K562 (cell line): ENCODE results near the gene ZFP92. TPM values are rescaled to one million over a fixed set of nuclear protein-coding genes. Genes with fewer than 3 reads are reported as not detected.

Experiments
- ATAC-seq: fragments of 200-7000 bp; cut with Tn5 transposase; 3 replicates; pipeline ENCODE4 v1.9.1; 2020; ENCODE audit warnings: moderate library complexity
- BruUV-seq: library from RNA; stranded (reverse); fragments of 400-500 nt; replicated peaks from 2 replicates; lab custom pipeline; 2021; lab: Mats Ljungman, UMichigan
- CTCF ChIA-PET: fragments of 300-600 bp; formaldehyde crosslinking; extraction: SDS; loops from one replicate; lab custom pipeline; 2021; ENCODE audit warnings: low intra/inter-chr PET ratio; lab: Yijun Ruan, JAX
- POLR2A ChIA-PET: fragments of 300-600, 350-650 bp; sonication (Branson Sonifier 250); formaldehyde crosslinking; extraction: SDS; loops from one replicate; lab custom pipeline; 2021; ENCODE audit warnings: antibody characterized with exemption, inconsistent platforms; lab: Yijun Ruan, JAX
- DNase-seq, 4 experiments: peaks; one replicate each; pipeline versions ENCODE4 v3.0.0 to v3.0.0-alpha.2; 2011 to 2018; ENCODE audit warnings: low spot score in 3 of 4, mixed read lengths in 3 of 4; ENCODE audit errors: extremely low read depth in 1 of 4
- FAIRE-seq: peaks from 2 replicates; lab custom pipeline; 2011; peaks lifted over from hg19 to GRCh38; lab: Jason Lieb, UNC
- H2AFZ ChIP-seq: 2 replicates; pipeline ENCODE4 v1.6.0; 2011; ENCODE audit warnings: low read depth, low read length, control low read depth, inconsistent platforms
- H3K27ac ChIP-seq: fragments of 200-600 bp; 3 replicates; pipeline ENCODE4 v1.8.0; 2011; ENCODE audit warnings: low read depth, mild to moderate bottlenecking, control low read depth, inconsistent platforms, low read length, moderate library complexity, mixed read lengths; ENCODE audit errors: extremely low read depth
- H3K27me3 ChIP-seq, 2 experiments: fragments of 300-600 bp in 1 of 2; 2 replicates in 1 of 2; 3 replicates in 1 of 2; pipeline versions ENCODE4 v1.6.0 to v1.8.0; 2011; ENCODE audit warnings: inconsistent platforms in 2 of 2, low read length in 2 of 2, mild to moderate bottlenecking in 1 of 2, mixed read lengths in 1 of 2, moderate library complexity in 1 of 2; ENCODE audit not compliant: control insufficient read depth in 2 of 2, insufficient read depth in 2 of 2
- H3K36me3 ChIP-seq: fragments of 300-600 bp; 3 replicates; pipeline ENCODE4 v1.8.0; 2011; ENCODE audit warnings: mild to moderate bottlenecking, low read length, inconsistent platforms; ENCODE audit not compliant: control insufficient read depth, insufficient read depth
- H3K4me1 ChIP-seq, 2 experiments: fragments of 200-600 bp in 1 of 2; replicated peaks in 1 of 2; 2 replicates in 1 of 2; 3 replicates in 1 of 2; pipeline versions ENCODE4 v1.5.1 to v1.8.0; 2011; ENCODE audit warnings: inconsistent platforms in 2 of 2, low read length in 2 of 2, mild to moderate bottlenecking in 1 of 2, mixed read lengths in 1 of 2, moderate library complexity in 1 of 2; ENCODE audit not compliant: control insufficient read depth in 2 of 2, insufficient read depth in 2 of 2
- H3K4me2 ChIP-seq: 2 replicates; pipeline ENCODE4 v1.6.1; 2011; ENCODE audit warnings: low read length, control low read depth, inconsistent platforms, mixed read lengths; ENCODE audit not compliant: insufficient read depth
- H3K4me3 ChIP-seq: fragments of 200-600 bp; sonication (generic), shearing (Covaris generic); 2 replicates; pipeline ENCODE4 v1.5.1; 2016; ENCODE audit warnings: control low read depth, inconsistent platforms
- H3K79me2 ChIP-seq: fragments of 200-600 bp; 3 replicates; pipeline ENCODE4 v1.8.0; 2011; ENCODE audit warnings: low read length, inconsistent platforms; ENCODE audit not compliant: control insufficient read depth, insufficient read depth
- H3K9ac ChIP-seq, 2 experiments: 2 replicates each; pipeline versions ENCODE4 v1.6.0 to v1.6.1; 2011; ENCODE audit warnings: low read depth in 2 of 2, low read length in 2 of 2, control low read depth in 1 of 2, inconsistent platforms in 1 of 2, mild to moderate bottlenecking in 1 of 2, mixed read lengths in 1 of 2; ENCODE audit not compliant: insufficient read depth in 1 of 2
- H3K9me1 ChIP-seq: one replicate; pipeline ENCODE4 v1.6.0; 2011; ENCODE audit warnings: inconsistent platforms, mild to moderate bottlenecking, low read length, moderate library complexity; ENCODE audit not compliant: control insufficient read depth, insufficient read depth
- H3K9me3 ChIP-seq: replicated peaks from 2 replicates; pipeline ENCODE4 v1.5.1; 2011; ENCODE audit warnings: low read depth, low read length, inconsistent platforms; ENCODE audit not compliant: control insufficient read depth, insufficient read depth
- H4K20me1 ChIP-seq: replicated peaks from 2 replicates; pipeline ENCODE4 v1.6.1; 2011; ENCODE audit warnings: low read length, inconsistent platforms, mixed read lengths; ENCODE audit not compliant: control insufficient read depth, insufficient read depth
- DDX20 ChIP-seq: fragments of 450-650 bp; IDR thresholded peaks from 2 replicates; pipeline ENCODE4 v1.6.1; 2016; ENCODE audit warnings: missing genetic modification characterization, low read depth, mild to moderate bottlenecking, missing compliant biosample characterization, moderate library complexity
- IFI16 ChIP-seq: fragments of 250-450 bp; sonication (Bioruptor Pico); IDR thresholded peaks from 2 replicates; pipeline ENCODE4 v2.1.2; 2022; ENCODE audit warnings: mild to moderate bottlenecking, inconsistent platforms
- KAT7 ChIP-seq: sonication (generic); formaldehyde crosslinking; IDR thresholded peaks from 2 replicates; pipeline ENCODE4 v1.8.0; 2022; ENCODE audit warnings: missing genetic modification reagents, mild to moderate bottlenecking, borderline replicate concordance
- MAZ ChIP-seq, 2 experiments: fragments of 450-650 bp in 1 of 2; sonication (generic) in 1 of 2; formaldehyde crosslinking; IDR thresholded peaks in 1 of 2; conservative IDR thresholded peaks in 1 of 2; 2 replicates each; pipeline versions ENCODE4 v1.4.0 to v1.5.0; 2020; ENCODE audit warnings: mild to moderate bottlenecking in 1 of 2, missing genetic modification reagents in 1 of 2
- POLR3A ChIP-seq: IDR thresholded peaks from 2 replicates; pipeline ENCODE4 v1.6.1; 2011; ENCODE audit warnings: borderline replicate concordance, mild to moderate bottlenecking, moderate library complexity; ENCODE audit not compliant: insufficient read length, insufficient read depth; ENCODE audit errors: extremely low read depth
- PTTG1 ChIP-seq: fragments of 450-650 bp; IDR thresholded peaks from 2 replicates; pipeline ENCODE4 v1.6.1; 2016; ENCODE audit warnings: low read depth, mild to moderate bottlenecking, missing genetic modification characterization, missing compliant biosample characterization
- RAD51 ChIP-seq: fragments of 450-650 bp; IDR thresholded peaks from 2 replicates; pipeline ENCODE4 v1.7.1; 2016; ENCODE audit warnings: low read depth, mild to moderate bottlenecking, borderline replicate concordance
- RBM14 ChIP-seq: fragments of 200-400 bp; formaldehyde crosslinking; IDR thresholded peaks from 2 replicates; pipeline ENCODE4 v1.6.1; 2018; ENCODE audit warnings: low read depth, mild to moderate bottlenecking, low read length, moderate library complexity, borderline replicate concordance; ENCODE audit not compliant: insufficient read depth
- RBM39 ChIP-seq: fragments of 200-400 bp; formaldehyde crosslinking; optimal IDR thresholded peaks from 2 replicates; pipeline ENCODE3; 2018; ENCODE audit warnings: low read depth, low read length
- SMARCA5 ChIP-seq: fragments of 450-650 bp; IDR thresholded peaks from 2 replicates; pipeline ENCODE4 v1.6.1; 2016
- STAT5A ChIP-seq: IDR thresholded peaks from 2 replicates; pipeline ENCODE4 v1.6.1; 2012; ENCODE audit warnings: low read length, inconsistent platforms, borderline replicate concordance
- ZNF3 ChIP-seq: fragments of 250-450 bp; sonication (Bioruptor Pico); IDR thresholded peaks from 2 replicates; pipeline ENCODE4 v1.5.0; 2021; ENCODE audit warnings: mild to moderate bottlenecking, moderate library complexity
- WGBS: fragments of 100-300 bp; shearing (Covaris generic); methylation state at CpG from one replicate; pipeline ENCODE4 v1.1.6; 2016; ENCODE audit warnings: low coverage, mixed read lengths; ENCODE audit not compliant: insufficient coverage; ENCODE audit errors: missing lambda C conversion rate; 5-methylcytosine and 5-hydroxymethylcytosine counted together
- in situ Hi-C: fragments of 300-500 bp; cut with MboI; formaldehyde crosslinking; loops from 4 replicates; pipeline ENCODE4 v1.15.0; 2018; ENCODE audit warnings: inconsistent platforms, mixed read lengths
- intact Hi-C: fragments of 100-400 bp; cut with micrococcal nuclease; formaldehyde crosslinking; loops from 2 replicates; pipeline ENCODE4 v1.14.2; 2022
- polyA plus RNA-seq, 8 experiments: library from polyadenylated mRNA; depleted of rRNA in 4 of 8; stranded (reverse) in 5 of 8; unstranded in 3 of 8; fragments of >200 nt; fragmentation: Nextera tagmentation in 2 of 8; fragmentation: Illumina TruSeq in 1 of 8; extraction: Ambion mirVana in 2 of 8; extraction: Trizol in 1 of 8; gene quantifications; 2 replicates each; pipeline versions ENCODE4 v1.2.1 to v1.2.3, GENCODE V29; 2011 to 2014; ENCODE audit warnings: inconsistent platforms in 1 of 8, missing spikeins in 1 of 8
- total RNA-seq, 7 experiments: library from RNA; depleted of rRNA in 6 of 7; stranded (reverse); fragments of >200 nt in 6 of 7; fragmentation: Illumina TruSeq in 2 of 7; extraction: Trizol in 2 of 7; gene quantifications; 2 replicates each; pipeline versions ENCODE4 v1.2.1 to v1.2.3, GENCODE V29; 2011 to 2021; ENCODE audit warnings: low replicate concordance in 1 of 7
- TF ChIP-seq, protein P1 (sequence below), 2 experiments: IDR thresholded peaks in 1 of 2; conservative IDR thresholded peaks in 1 of 2; 2 replicates each; pipeline ENCODE4 v1.6.1; 2016; ENCODE audit warnings: low read depth in 2 of 2, mild to moderate bottlenecking in 1 of 2, missing compliant biosample characterization in 1 of 2, missing genetic modification characterization in 1 of 2, moderate library complexity in 1 of 2
- TF ChIP-seq, protein P2 (sequence below): fragments of 450-650 bp; formaldehyde crosslinking; IDR thresholded peaks from 2 replicates; pipeline ENCODE4 v1.4.0; 2022; ENCODE audit warnings: missing genetic modification characterization

The ZFP92 gene
- total and polyA plus RNA-seq, 9 of the 15 experiments (the other 6 are each of a cell fraction or from before 2014, with no cell fraction given), result 0.32 to 3.3 (median 1.8) TPM

DNA sequence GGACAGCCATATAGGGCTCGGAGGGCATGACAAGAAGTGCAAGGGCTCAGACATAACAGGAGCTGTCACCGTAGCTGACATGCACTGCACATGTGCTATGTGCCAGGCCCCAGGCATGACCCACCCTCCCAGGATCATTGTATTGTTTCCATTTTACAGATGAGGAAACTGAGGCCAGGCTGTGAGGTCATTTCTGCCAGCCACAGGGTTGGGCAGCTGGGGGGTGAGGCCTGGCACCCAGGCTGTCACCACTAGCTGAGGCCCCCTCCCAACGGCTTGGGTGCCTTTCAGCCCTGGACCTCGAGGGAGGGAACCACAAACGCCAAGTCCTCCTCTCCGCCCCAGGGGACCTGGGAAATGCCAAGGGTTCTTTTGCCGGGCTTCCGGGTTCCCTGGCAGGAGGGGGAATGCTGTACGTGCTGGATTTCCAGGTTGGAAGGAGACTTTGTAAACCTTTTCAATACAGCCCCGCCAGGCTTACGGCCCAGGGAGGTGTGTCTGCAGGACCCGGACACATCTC is 21.9 kb downstream of the ZFP92 start (continued):
- TF ChIP-seq, protein P1, sequence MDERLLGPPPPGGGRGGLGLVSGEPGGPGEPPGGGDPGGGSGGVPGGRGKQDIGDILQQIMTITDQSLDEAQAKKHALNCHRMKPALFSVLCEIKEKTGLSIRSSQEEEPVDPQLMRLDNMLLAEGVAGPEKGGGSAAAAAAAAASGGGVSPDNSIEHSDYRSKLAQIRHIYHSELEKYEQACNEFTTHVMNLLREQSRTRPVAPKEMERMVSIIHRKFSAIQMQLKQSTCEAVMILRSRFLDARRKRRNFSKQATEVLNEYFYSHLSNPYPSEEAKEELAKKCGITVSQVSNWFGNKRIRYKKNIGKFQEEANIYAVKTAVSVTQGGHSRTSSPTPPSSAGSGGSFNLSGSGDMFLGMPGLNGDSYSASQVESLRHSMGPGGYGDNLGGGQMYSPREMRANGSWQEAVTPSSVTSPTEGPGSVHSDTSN (CRISPR knock-in tag; IDR thresholded peaks at IDR 0.05; ENCODE audit: low read depth), result no peak
- TF ChIP-seq, protein P1 (tag; conservative IDR thresholded peaks at IDR 0.05; ENCODE audit: low read depth), result no peak
- TF ChIP-seq RAD51 (no peak), STAT5A (no peak), DDX20 (tag) (no peak), RBM39 (no peak)
- TF ChIP-seq, all 486 proteins: peak for 0

DNA sequence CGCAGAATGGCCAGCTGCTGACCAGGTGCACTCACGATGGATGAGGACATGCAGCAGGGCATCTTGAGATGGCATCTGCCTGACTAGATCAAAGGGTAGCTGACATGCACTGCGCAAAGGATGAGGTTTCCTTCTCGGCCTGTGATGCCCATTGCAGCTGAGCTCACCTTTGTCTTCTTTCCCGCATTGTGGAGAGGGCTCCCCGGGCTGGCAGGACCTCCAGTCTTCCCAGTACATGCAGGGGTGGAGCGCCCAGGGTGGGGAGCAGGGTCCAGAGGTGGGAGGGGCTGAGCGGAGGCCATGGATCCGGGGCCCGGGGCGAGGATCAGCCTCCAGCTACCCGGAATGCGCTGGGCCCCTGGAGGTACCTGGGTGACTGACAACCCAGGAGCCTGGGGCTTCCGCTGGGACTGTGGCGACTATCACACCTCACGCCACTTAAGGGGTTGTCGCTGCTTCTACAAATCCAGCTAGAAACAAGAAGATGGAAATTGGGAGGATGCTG is 22.6 kb downstream of the ZFP92 start:
- H3K27ac ChIP-seq, result no peak overlapping the region
- no peak overlapping the region for H3K4me3 ChIP-seq
- BruUV-seq, result no TSS peak
- H3K4me1 ChIP-seq, result no peaks in the 10 kb centered on the region; a peak in 1 of 5 replicates
- peaks cover 7 to 15% of the 10 kb centered on the region in 2 experiments; a peak in 3 of 5 replicates for H3K27me3 ChIP-seq
- no peaks in the 10 kb centered on the region for H3K36me3 ChIP-seq
- H3K9me1 ChIP-seq, result no peaks in the 10 kb centered on the region
- ChIA-PET CTCF (no interaction called here), POLR2A (interaction anchor here (0.8 kb wide), 1 partner anchor 18 kb away, joined by 5 read pairs; no protein-coding TSS in a partner anchor)
- H3K9me3 ChIP-seq, result no peaks in the 10 kb centered on the region; the same call in 1 of the 2 replicates
- DNase-seq (no peak), ATAC-seq (no peak), FAIRE-seq (no peak)
- no peak overlapping the region for H3K9ac ChIP-seq
- no peaks in the 10 kb centered on the region for H3K79me2 ChIP-seq
- no peaks in the 10 kb centered on the region for H4K20me1 ChIP-seq
- H2AFZ ChIP-seq, result no peak overlapping the region
- no peak overlapping the region for H3K4me2 ChIP-seq
- 8% methylated on average over 9 of the region's 17 CpGs for WGBS
- in situ Hi-C loops (no loop called here), intact Hi-C loops (loop anchor here (10.0 kb wide), 1 partner anchor 399 kb away; no protein-coding TSS in a partner anchor)
- no peak for TF ChIP-seq SMARCA5
- TF ChIP-seq, protein P2, sequence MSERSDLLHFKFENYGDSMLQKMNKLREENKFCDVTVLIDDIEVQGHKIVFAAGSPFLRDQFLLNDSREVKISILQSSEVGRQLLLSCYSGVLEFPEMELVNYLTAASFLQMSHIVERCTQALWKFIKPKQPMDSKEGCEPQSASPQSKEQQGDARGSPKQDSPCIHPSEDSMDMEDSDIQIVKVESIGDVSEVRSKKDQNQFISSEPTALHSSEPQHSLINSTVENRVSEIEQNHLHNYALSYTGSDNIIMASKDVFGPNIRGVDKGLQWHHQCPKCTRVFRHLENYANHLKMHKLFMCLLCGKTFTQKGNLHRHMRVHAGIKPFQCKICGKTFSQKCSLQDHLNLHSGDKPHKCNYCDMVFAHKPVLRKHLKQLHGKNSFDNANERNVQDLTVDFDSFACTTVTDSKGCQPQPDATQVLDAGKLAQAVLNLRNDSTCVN (CRISPR knock-in tag), result no peak
- no peak for TF ChIP-seq POLR3A
- TF ChIP-seq KAT7, result no peak
- no peak for TF ChIP-seq RBM14
- no peak for TF ChIP-seq IFI16 (CRISPR knock-in tag)
- TF ChIP-seq ZNF3 (CRISPR knock-in tag), result no peak
- TF ChIP-seq PTTG1 (tag), result no peak
- no peak for TF ChIP-seq MAZ (CRISPR knock-in tag; conservative IDR thresholded peaks at IDR 0.05 in 1 of 2, IDR thresholded peaks at IDR 0.05 in 1 of 2)
